Lung (tissue), 12 donors: Measurements from ENCODE around the gene MFSD2B. TPM values are rescaled to one million over a fixed set of nuclear protein-coding genes. Genes with fewer than 3 reads are reported as not detected.

Source experiments
- ATAC-seq: fragments of 200-7000 bp; cut with Tn5 transposase; one replicate; pipeline ENCODE4 v1.9.1; 2020; ENCODE audit warnings: moderate number of reproducible peaks; ENCODE audit not compliant: insufficient read depth, low FRiP score
- DNase-seq, 3 donors: peaks; one replicate each; pipeline ENCODE4 v3.0.0-alpha.2; 2013 to 2017
- H3K27ac ChIP-seq, 2 donors: one replicate each; pipeline ENCODE4 v1.5.1; 2013; ENCODE audit warnings: mild to moderate bottlenecking in 2 of 2, moderate library complexity in 2 of 2, control low read depth in 1 of 2, inconsistent platforms in 1 of 2, low read depth in 1 of 2, low read length in 1 of 2
- H3K27me3 ChIP-seq, 3 donors: one replicate each; pipeline ENCODE4 v1.5.1; 2013; ENCODE audit warnings: low read length in 2 of 3; ENCODE audit not compliant: control insufficient read depth in 3 of 3, insufficient read depth in 3 of 3
- H3K36me3 ChIP-seq, 4 donors: one replicate each; pipeline ENCODE4 v1.5.1; 2013; ENCODE audit warnings: low read length in 4 of 4, mild to moderate bottlenecking in 1 of 4, moderate library complexity in 1 of 4; ENCODE audit not compliant: control insufficient read depth in 4 of 4, insufficient read depth in 4 of 4
- H3K4me1 ChIP-seq, 5 donors: one replicate each; pipeline ENCODE4 v1.5.1; 2013; ENCODE audit warnings: low read length in 5 of 5, mild to moderate bottlenecking in 2 of 5, moderate library complexity in 1 of 5; ENCODE audit not compliant: control insufficient read depth in 5 of 5, insufficient read depth in 5 of 5
- H3K4me3 ChIP-seq: one replicate; pipeline ENCODE4 v1.5.1; 2013; ENCODE audit warnings: mild to moderate bottlenecking, control low read depth, moderate library complexity
- H3K9ac ChIP-seq, 2 donors: one replicate each; pipeline ENCODE4 v1.5.1; 2013; ENCODE audit warnings: low read length in 2 of 2, control low read depth in 1 of 2; ENCODE audit not compliant: insufficient read depth in 1 of 2
- H3K9me3 ChIP-seq, 4 donors: one replicate each; pipeline ENCODE4 v1.5.1; 2013; ENCODE audit warnings: low read length in 3 of 4, mild to moderate bottlenecking in 1 of 4, moderate library complexity in 1 of 4; ENCODE audit not compliant: control insufficient read depth in 4 of 4, insufficient read depth in 3 of 4
- WGBS, 2 donors: extraction: QIAGEN DNeasy Blood & Tissue Kit; methylation state at CpG; one replicate each; pipeline ENCODE4 v1.1.7; 2013; 5-methylcytosine and 5-hydroxymethylcytosine counted together
- polyA plus RNA-seq, 2 donors: library from polyadenylated mRNA; stranded (reverse); fragments of 200-250 nt; gene quantifications; one replicate each; pipeline ENCODE4 v1.2.1, GENCODE V29; 2013
- total RNA-seq, 2 donors: library from RNA; depleted of rRNA in 1 of 2; stranded (reverse); fragments of >200 nt in 1 of 2; gene quantifications; one replicate each; pipeline ENCODE4 v1.2.1, GENCODE V29; 2014 to 2021
- TF ChIP-seq, protein P1 (sequence below): IDR thresholded peaks from 2 replicates; pipeline ENCODE4 v1.5.1; 2012; ENCODE audit warnings: mild to moderate bottlenecking; ENCODE audit errors: control extremely low read depth, extremely low read depth
- donor health status: control.
- donor health status: control.
- donor health status: Bipolar disorder and iron deficiency.
- donor health status: healthy.
- donor health status: DM: yes; HTN: yes; CAD: no.

The MFSD2B gene
- total and polyA plus RNA-seq, 4 donors: 0.18 to 2.3 (median 0.74) TPM

DNA sequence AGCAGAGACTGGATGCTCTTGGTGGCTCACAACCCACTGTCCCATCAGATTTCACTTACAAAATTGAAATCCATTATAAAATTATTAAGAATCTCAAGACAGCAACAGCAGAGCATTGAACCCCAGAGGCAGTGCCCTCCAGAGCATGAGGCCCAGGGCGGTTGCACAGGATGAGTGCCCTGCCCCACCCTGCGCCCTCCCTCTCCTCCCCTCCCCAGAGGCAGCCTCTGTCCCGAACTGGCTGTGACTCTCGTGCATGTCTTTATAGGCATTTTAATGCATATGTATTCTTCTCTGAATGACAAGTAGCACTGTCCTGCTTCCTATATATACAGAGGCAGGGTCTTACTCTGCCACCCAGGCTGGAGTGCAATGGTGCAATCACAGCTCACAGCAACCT, 10.4 kb downstream of the MFSD2B start:
- DNase-seq: no peak
- Histone ChIP-seq H3K27me3 (no peaks in the 10 kb centered on the region), H3K4me1 (no peaks in the 10 kb centered on the region), H3K9ac (no peak overlapping the region), H3K36me3 (peaks cover 0 to 13% (median 2%) of the 10 kb centered on the region in 4 donors), H3K27ac (no peak overlapping the region), H3K4me3 (no peak overlapping the region), H3K9me3 (no peaks in the 10 kb centered on the region)
- 78 to 83% methylated on average over 4 of the region's 4 CpGs for WGBS, 2 donors
- ATAC-seq: no peak
- TF ChIP-seq, protein P1, sequence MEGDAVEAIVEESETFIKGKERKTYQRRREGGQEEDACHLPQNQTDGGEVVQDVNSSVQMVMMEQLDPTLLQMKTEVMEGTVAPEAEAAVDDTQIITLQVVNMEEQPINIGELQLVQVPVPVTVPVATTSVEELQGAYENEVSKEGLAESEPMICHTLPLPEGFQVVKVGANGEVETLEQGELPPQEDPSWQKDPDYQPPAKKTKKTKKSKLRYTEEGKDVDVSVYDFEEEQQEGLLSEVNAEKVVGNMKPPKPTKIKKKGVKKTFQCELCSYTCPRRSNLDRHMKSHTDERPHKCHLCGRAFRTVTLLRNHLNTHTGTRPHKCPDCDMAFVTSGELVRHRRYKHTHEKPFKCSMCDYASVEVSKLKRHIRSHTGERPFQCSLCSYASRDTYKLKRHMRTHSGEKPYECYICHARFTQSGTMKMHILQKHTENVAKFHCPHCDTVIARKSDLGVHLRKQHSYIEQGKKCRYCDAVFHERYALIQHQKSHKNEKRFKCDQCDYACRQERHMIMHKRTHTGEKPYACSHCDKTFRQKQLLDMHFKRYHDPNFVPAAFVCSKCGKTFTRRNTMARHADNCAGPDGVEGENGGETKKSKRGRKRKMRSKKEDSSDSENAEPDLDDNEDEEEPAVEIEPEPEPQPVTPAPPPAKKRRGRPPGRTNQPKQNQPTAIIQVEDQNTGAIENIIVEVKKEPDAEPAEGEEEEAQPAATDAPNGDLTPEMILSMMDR: no peak

DNA sequence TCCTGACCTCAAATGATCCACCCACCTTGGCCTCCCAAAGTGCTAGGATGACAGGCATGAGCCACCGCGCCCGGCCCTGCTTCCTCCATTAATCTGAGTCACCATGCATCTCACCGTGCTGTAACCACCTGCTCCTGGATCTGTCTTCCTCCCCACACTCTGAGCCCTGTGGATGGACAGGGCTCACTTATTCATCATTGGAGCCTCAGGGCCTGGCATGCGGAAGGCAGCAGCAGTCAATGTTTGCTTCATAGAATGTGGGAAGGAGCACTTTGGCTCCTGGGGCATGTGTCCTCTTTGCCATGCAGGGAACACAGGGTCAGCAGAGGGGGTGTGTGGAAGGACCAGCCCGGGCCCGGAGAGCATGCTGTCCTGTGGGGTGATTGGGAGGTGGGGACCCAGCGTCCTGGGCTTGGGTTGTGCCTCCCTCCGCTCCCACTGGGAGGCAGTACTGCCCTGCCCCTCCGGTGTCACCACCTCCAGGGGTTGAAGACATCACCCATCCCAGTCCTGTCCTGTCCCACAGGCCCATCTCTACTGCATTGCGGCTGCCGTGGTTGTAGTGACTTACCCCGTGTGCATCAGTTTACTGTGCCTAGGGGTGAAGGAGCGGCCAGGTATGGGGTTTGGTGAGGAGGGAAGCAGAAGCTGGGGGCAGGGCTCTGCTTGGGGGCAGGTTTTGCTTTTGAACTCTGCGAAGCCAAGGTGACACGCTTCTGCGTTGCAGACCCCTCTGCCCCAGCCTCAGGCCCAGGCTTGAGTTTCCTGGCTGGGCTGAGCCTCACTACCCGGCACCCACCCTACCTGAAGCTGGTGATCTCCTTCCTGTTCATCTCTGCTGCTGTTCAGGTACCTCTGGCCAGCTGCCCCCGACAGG, 11.5 kb downstream of the MFSD2B start:
- TF ChIP-seq, protein P1: no peak
- H3K27ac ChIP-seq: no peak overlapping the region
- no peaks in the 10 kb centered on the region for H3K9me3 ChIP-seq
- H3K4me3 ChIP-seq: no peak overlapping the region
- H3K27me3 ChIP-seq: no peaks in the 10 kb centered on the region
- 79 to 87% methylated on average over 19 of the region's 19 CpGs for WGBS, 2 donors
- H3K9ac ChIP-seq: no peak overlapping the region
- H3K4me1 ChIP-seq: no peaks in the 10 kb centered on the region
- no peak for ATAC-seq
- peaks cover 0 to 13% (median 5%) of the 10 kb centered on the region in 4 donors for H3K36me3 ChIP-seq
- DNase-seq: no peak

DNA sequence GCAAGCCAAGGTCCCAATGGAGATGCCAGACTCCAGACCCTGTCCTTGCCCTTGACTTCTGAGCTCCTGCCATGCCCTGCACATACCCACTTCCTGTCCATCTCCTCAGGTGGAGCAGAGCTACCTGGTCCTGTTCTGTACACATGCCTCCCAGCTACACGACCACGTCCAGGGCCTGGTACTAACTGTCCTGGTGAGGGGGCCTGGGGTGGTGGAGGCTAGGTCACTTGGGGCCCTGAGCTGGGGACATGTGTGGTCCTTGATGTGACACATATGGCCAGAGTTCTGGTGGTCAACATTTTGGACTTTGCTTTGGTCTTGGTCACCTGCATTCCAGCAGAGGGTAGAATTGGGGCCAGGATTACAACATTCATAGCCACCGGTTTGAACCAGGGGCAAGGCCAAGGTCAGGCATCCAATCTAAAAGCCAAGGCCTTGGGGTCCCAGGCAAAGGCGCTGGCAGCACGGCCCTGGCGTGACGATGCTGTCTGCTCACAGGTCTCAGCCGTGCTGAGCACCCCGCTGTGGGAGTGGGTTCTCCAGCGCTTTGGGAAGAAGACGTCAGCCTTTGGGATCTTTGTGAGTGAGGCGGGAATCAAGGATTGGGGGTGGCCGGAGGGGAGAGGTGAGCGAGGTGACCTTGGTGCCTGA, 12.6 kb downstream of the MFSD2B start:
- Histone ChIP-seq H3K9me3 (no peaks in the 10 kb centered on the region), H3K4me1 (no peaks in the 10 kb centered on the region), H3K4me3 (no peak overlapping the region), H3K27ac (no peak overlapping the region), H3K27me3 (no peaks in the 10 kb centered on the region), H3K36me3 (peaks cover 0 to 15% (median 5%) of the 10 kb centered on the region in 4 donors), H3K9ac (no peak overlapping the region)
- no peak for DNase-seq
- TF ChIP-seq, protein P1: no peak
- no peak for ATAC-seq
- 93 to 97% methylated on average over 14 of the region's 14 CpGs for WGBS, 2 donors
